HG03457 (cell line): ENCODE data around the gene RPL5.

Experiments
- ATAC-seq: cut with Tn5 transposase; IDR thresholded peaks from one replicate; pipeline ENCODE4 v1.9.1; 2021; ENCODE audit warnings: moderate number of reproducible peaks; ENCODE audit not compliant: unreplicated experiment

RPL5 gene

GRCh38 chr1:92853299-92853698, 21.5 kb downstream of the RPL5 start:
- ATAC-seq, result no peak

- ATAC-seq, result no peak
These were observed 22.4 kb downstream of the RPL5 start for GRCh38 chr1:92854101-92854785.

- no peak for ATAC-seq
These were observed 23.4 kb downstream of the RPL5 start for GRCh38 chr1:92855236-92855635.

- no peak for ATAC-seq
These were observed 26.0 kb downstream of the RPL5 start for GRCh38 chr1:92857817-92858216.

- ATAC-seq, result peak; percentile 51
These were observed 26.9 kb downstream of the RPL5 start for GRCh38 chr1:92858564-92859399.

GRCh38 chr1:92859400-92860039, 27.7 kb downstream of the RPL5 start:
- ATAC-seq, result no peak

- no peak for ATAC-seq
These were observed 30.8 kb downstream of the RPL5 start for GRCh38 chr1:92862605-92863004.

GRCh38 chr1:92864131-92864530, 32.3 kb downstream of the RPL5 start:
- ATAC-seq, result no peak

- ATAC-seq, result no peak
These were observed 38.8 kb downstream of the RPL5 start for GRCh38 chr1:92870591-92870990.

GRCh38 chr1:92872719-92873118, 40.9 kb downstream of the RPL5 start:
- no peak for ATAC-seq

GRCh38 chr1:92874987-92875386, 43.1 kb downstream of the RPL5 start:
- ATAC-seq, result no peak

- no peak for ATAC-seq
These were observed 44.5 kb downstream of the RPL5 start for GRCh38 chr1:92876351-92876750.

- ATAC-seq, result no peak
These were observed 45.4 kb downstream of the RPL5 start for GRCh38 chr1:92877081-92877711.

GRCh38 chr1:92877792-92878191, 46.0 kb downstream of the RPL5 start:
- ATAC-seq, result no peak

- no peak for ATAC-seq
These were observed 47.6 kb downstream of the RPL5 start for GRCh38 chr1:92879316-92879968.

GRCh38 chr1:92881391-92881790, 49.6 kb downstream of the RPL5 start:
- no peak for ATAC-seq

GRCh38 chr1:92882819-92883218, 51.0 kb downstream of the RPL5 start:
- no peak for ATAC-seq

- ATAC-seq, result no peak
These were observed 51.5 kb downstream of the RPL5 start for GRCh38 chr1:92883297-92883696.

GRCh38 chr1:92884195-92884594, 52.4 kb downstream of the RPL5 start:
- ATAC-seq, result no peak

GRCh38 chr1:92886886-92887419, 55.1 kb downstream of the RPL5 start:
- no peak for ATAC-seq

- ATAC-seq, result no peak
These were observed 55.6 kb downstream of the RPL5 start for GRCh38 chr1:92887465-92887864.
